HUES48 (cell line): ENCODE measurements around the gene RHO.
"Not testable (repeated sequence)": the region's sequence is repeated elsewhere in the genome, so short reads cannot be mapped to it uniquely, and the experiment has no call there.

Experiments used
- H3K27ac ChIP-seq: one replicate; pipeline ENCODE4 v1.7.0; 2013; ENCODE audit warnings: low read depth, low read length, inconsistent platforms
- H3K27me3 ChIP-seq: 2 replicates; pipeline ENCODE4 v1.6.1; 2013; ENCODE audit warnings: mild to moderate bottlenecking, low read length; ENCODE audit not compliant: control insufficient read depth, insufficient read depth
- H3K36me3 ChIP-seq: 2 replicates; pipeline ENCODE4 v1.6.1; 2013; ENCODE audit warnings: low read length; ENCODE audit not compliant: control insufficient read depth, insufficient read depth
- H3K4me1 ChIP-seq: 2 replicates; pipeline ENCODE4 v1.6.1; 2013; ENCODE audit warnings: mild to moderate bottlenecking, low read length; ENCODE audit not compliant: control insufficient read depth, insufficient read depth
- H3K4me3 ChIP-seq: 2 replicates; pipeline ENCODE4 v1.5.1; 2013; ENCODE audit warnings: mild to moderate bottlenecking, low read depth, low read length
- H3K9ac ChIP-seq: 2 replicates; pipeline ENCODE4 v1.6.1; 2013; ENCODE audit warnings: mild to moderate bottlenecking, low read depth, low read length, moderate library complexity
- H3K9me3 ChIP-seq: 2 replicates; pipeline ENCODE4 v1.6.1; 2013; ENCODE audit warnings: low read length; ENCODE audit not compliant: control insufficient read depth, insufficient read depth

RHO gene

DNA sequence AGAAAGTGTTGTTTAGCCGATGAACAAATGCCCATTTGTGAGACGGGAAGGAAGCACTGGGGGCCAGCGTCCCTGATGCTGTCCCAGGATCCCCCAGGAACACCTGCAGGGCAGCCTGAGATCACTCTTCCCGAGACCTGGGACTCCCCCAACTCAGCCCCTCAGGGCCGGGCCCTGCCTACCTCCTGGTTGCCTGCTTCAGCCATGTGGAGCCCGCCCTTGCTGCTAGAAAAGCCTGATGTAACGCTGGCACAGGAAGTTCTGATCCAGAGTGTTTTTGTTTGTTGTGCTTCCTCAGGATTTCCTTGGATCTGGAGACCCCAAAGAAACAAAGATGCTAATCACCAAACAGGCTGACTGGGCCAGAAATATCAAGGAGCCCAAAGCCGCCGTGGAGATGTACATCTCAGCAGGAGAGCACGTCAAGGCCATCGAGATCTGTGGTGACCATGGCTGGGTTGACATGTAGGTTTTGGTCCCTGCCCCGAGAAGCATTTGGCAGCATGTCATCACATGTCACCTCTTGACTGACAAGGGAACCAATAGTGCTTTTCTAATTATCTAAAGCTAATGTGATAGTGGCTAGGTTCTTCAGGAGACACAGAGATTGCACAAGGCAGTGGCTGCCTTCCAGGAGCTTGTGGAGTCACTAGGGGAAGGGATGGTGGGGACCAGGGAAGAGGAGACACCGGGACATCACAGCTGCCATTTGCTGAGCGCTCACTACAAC, 28.7 kb upstream of the RHO start:
- H3K4me1 ChIP-seq, H3K9ac ChIP-seq, H3K27me3 ChIP-seq, H3K27ac ChIP-seq, H3K4me3 ChIP-seq, H3K9me3 ChIP-seq: not testable (repeated sequence)
- H3K36me3 ChIP-seq = peaks cover 25% of the 10 kb centered on the region; the same call in 1 of the 2 replicates

DNA sequence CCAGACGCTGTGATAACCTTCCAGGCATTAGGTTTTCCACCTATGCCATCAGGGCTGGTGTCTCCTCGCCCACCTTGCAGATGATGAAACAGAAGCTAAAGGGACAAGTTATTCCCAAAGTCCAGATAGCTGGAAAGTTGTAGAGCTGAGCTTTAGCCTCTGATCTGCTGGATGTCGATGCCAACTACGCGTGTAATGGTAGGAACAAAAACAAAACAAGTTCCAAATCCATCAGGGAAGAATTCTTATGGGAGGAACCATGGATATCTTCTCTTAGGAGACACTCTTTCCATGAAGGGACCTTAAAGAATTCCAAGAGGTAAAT, 28.1 kb upstream of the RHO start:
- H3K4me1 ChIP-seq = peaks cover 5% of the 10 kb centered on the region; the same call in 1 of the 2 replicates
- no peak overlapping the region for H3K27ac ChIP-seq
- peaks cover 30% of the 10 kb centered on the region; the same call in 1 of the 2 replicates for H3K36me3 ChIP-seq
- no peaks in the 10 kb centered on the region for H3K27me3 ChIP-seq
- no peaks in the 10 kb centered on the region for H3K9me3 ChIP-seq
- H3K4me3 ChIP-seq = no peak overlapping the region
- H3K9ac ChIP-seq = no peak overlapping the region

DNA sequence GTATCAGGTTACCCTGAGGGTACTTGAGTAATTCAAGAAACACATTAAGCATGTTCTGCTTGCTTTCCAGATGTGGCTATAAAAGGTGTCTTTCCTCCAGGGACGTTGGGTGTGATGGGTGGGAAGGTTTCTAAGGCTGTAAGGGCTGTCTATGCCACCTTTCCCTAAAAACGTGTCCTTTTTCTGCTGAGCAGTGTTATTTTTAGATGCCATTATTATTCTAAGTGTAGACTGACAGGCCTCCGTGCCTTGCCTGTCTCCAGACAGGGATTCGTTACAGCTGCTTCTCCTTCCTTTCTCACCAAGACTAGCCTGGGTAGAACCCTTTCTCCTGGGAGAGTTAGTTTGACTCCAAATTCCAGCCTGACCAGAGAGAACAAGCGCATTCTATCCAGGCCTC, 26.8 kb upstream of the RHO start:
- Histone ChIP-seq H3K27ac (no peak overlapping the region), H3K9me3 (no peaks in the 10 kb centered on the region), H3K4me1 (no peaks in the 10 kb centered on the region), H3K27me3 (no peaks in the 10 kb centered on the region), H3K36me3 (peaks cover 33% of the 10 kb centered on the region; the same call in 1 of the 2 replicates), H3K9ac (no peak overlapping the region), H3K4me3 (no peak overlapping the region)

DNA sequence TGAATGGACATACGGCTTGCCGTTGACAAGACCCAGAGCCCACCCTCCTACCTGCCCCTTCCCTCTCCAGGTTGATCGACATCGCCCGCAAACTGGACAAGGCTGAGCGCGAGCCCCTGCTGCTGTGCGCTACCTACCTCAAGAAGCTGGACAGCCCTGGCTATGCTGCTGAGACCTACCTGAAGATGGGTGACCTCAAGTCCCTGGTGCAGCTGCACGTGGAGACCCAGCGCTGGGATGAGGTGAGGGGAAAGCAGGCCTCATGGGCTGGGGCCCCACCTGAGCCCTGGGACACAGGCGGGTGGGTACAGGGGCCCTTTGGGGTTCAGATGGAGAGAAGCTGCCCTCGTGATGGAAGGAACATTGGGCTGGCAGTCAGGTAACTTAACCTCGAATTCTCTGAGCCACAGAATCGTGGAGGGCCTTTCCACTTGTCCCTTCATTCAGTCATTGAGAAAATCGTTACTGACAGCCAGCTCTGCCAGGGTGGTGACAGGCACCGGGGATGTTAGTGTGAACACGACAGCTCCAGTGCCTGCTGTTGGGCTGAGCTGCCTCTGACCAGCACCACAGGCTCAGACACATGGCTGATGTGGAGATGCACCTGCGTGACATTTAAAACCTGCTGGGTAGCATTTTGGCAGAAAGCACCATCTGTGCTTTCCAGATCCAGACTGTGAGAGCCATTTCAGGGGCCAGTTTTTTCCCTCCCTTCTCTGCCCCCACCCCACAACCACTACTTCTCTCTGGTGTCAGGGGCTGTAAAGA, 25.6 kb upstream of the RHO start:
- Histone ChIP-seq H3K27ac (no peak overlapping the region), H3K4me3 (no peak overlapping the region), H3K9ac (no peak overlapping the region), H3K36me3 (peaks cover 35% of the 10 kb centered on the region; the same call in 1 of the 2 replicates), H3K27me3 (no peaks in the 10 kb centered on the region), H3K9me3 (no peaks in the 10 kb centered on the region), H3K4me1 (no peaks in the 10 kb centered on the region)

DNA sequence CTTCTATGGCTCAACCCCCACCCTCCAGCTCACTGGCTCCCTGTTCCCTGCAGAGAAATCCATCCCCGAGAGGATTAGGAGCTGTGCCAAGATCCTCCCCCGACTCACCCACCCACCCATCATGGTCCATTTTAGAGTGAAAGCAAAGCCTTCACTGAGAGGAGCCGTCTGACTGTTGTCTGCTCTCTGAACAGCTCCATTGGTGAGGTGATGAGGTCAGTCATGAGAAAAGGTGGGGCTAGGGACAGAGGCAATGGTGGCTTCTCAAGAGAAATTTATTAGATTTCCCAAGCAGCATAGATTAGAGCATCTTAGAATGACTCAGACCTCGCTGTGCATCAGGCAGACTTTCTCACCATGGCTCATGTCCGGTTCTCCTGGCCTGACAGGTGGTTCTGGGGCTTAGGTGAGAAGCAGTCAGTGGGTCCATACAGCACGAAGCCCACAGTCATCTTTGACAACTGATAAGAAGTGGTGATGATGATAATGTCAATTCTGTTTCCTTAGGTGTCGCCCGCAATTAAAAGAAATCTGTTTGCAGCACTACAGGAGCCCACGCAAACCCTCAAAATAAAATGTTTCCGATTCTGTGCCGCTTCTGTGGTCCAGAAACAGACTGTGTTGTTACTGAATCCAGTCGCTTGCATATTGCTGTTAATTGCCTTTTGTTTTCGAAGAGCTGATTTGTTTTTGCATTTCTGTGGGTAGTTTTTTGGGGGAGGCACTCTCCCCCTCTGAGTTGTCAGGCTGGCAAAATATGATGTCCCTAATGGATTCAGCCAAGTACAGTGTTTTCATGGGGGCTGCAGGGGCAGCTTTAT, 24.8 kb upstream of the RHO start:
- no peaks in the 10 kb centered on the region for H3K9me3 ChIP-seq
- H3K9ac ChIP-seq = no peak overlapping the region
- no peak overlapping the region for H3K27ac ChIP-seq
- H3K27me3 ChIP-seq = no peaks in the 10 kb centered on the region
- H3K36me3 ChIP-seq = peaks cover 35% of the 10 kb centered on the region; the same call in 1 of the 2 replicates
- no peaks in the 10 kb centered on the region for H3K4me1 ChIP-seq
- no peak overlapping the region for H3K4me3 ChIP-seq

DNA sequence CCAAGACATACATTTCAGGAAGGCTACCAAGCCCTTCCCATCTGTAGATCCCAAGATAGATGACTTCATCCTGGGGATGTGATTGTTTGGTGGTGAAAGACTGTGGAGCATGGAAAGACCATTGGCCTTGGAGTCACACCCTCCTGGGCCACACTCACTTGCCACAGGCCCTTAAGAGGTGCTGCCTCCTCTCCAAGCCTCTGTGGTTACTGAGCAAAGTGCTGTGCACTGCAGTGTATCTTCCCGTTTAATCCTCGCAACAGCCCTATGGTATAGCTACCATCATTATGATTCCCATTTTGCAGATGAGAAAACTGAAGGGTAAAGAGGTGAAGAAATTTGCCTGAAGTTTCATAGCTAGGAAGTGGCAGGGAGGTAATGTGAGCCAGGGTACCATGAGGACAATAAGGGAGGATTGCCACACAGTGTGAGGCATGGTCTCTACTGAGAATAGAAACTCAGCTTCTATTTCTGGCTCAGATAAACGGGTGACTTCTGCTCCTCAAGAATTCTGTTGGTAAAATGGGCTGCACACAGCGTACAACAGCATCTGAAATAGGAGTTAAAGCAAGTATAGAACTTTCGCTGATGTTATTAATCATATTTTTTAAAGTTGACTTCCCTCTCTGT, 23.9 kb upstream of the RHO start:
- H3K4me3 ChIP-seq = no peak overlapping the region
- no peak overlapping the region for H3K9ac ChIP-seq
- H3K27me3 ChIP-seq = no peaks in the 10 kb centered on the region
- no peak overlapping the region for H3K27ac ChIP-seq
- H3K36me3 ChIP-seq = peaks cover 35% of the 10 kb centered on the region; the same call in 1 of the 2 replicates
- H3K4me1 ChIP-seq = no peaks in the 10 kb centered on the region
- no peaks in the 10 kb centered on the region for H3K9me3 ChIP-seq

DNA sequence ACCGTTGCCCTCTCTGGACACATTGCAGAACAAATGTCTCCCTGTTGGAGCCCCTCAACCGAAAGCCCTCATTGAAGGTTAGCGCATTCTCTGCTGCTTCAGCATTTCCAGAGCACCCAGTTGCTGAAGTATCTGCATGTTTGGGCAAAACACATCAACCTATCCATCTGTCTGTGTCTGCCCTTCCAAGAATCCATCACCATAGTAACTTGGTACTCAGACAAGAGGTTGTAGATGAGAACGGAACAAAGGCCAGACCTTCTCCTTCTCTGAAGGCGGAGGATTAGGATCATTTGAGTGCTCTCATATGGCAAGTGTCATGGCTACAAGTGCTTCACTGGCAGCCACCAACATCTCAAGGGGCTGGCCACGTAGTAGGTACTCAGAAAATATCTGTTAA, 23.1 kb upstream of the RHO start:
- peaks cover 33% of the 10 kb centered on the region; the same call in 1 of the 2 replicates for H3K36me3 ChIP-seq
- no peaks in the 10 kb centered on the region for H3K9me3 ChIP-seq
- H3K27ac ChIP-seq = no peak overlapping the region
- H3K4me3 ChIP-seq = no peak overlapping the region
- no peaks in the 10 kb centered on the region for H3K4me1 ChIP-seq
- H3K27me3 ChIP-seq = no peaks in the 10 kb centered on the region
- H3K9ac ChIP-seq = no peak overlapping the region

DNA sequence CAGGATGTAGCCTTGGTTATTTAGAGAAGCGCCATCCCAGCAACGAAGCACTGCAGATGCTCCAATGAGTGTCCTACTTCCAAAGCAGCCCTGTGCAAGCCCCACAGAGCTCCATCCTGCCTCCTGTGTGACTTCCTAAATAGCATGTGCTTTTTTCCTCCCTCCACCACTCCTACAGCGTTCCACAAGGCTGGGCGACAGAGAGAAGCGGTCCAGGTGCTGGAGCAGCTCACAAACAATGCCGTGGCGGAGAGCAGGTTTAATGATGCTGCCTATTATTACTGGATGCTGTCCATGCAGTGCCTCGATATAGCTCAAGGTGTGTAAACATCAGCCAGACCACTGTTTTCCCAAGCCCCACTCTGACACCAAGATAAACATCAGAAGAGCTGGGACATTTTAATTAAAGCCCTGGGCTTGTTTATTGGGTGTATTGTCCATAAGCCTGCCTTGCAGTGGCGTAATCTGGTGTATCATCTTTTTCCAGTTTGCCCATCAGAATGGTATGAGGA, 22.2 kb upstream of the RHO start:
- Histone ChIP-seq H3K36me3 (peaks cover 28% of the 10 kb centered on the region; the same call in 1 of the 2 replicates), H3K9ac (no peak overlapping the region), H3K27ac (no peak overlapping the region), H3K27me3 (no peaks in the 10 kb centered on the region), H3K4me1 (no peaks in the 10 kb centered on the region), H3K4me3 (no peak overlapping the region), H3K9me3 (no peaks in the 10 kb centered on the region)

DNA sequence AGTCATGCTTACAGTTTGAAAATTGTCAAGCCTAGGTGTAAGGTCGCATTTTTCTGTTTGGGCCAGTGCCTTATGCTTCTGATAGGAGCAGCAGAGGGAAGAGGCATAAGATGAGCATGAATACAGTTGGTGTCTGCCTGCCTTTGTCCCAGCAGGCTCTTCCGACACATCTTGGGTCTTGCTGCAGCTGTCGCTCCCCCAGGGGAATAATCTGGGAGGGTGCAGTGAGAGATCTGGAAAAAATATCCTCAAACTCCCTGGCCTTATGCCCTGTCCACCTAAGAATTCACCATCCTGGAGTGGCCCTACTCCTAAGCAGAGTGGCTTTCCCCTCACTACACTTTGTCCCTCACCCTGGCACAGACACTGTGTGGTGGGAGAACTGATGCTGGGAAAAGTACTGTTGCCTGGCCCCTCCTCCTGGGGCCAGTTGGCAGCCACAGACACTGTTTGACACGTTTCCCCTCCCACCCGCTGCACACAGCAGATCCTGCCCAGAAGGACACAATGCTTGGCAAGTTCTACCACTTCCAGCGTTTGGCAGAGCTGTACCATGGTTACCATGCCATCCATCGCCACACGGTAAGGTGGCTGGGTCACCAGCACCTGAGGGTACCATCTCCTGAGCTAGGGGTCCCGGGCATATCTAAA, 21.1 kb upstream of the RHO start:
- no peak overlapping the region for H3K4me3 ChIP-seq
- no peak overlapping the region for H3K9ac ChIP-seq
- H3K36me3 ChIP-seq = peaks cover 35% of the 10 kb centered on the region; the same call in 1 of the 2 replicates
- H3K9me3 ChIP-seq = no peaks in the 10 kb centered on the region
- no peaks in the 10 kb centered on the region for H3K27me3 ChIP-seq
- no peaks in the 10 kb centered on the region for H3K4me1 ChIP-seq
- no peak overlapping the region for H3K27ac ChIP-seq

DNA sequence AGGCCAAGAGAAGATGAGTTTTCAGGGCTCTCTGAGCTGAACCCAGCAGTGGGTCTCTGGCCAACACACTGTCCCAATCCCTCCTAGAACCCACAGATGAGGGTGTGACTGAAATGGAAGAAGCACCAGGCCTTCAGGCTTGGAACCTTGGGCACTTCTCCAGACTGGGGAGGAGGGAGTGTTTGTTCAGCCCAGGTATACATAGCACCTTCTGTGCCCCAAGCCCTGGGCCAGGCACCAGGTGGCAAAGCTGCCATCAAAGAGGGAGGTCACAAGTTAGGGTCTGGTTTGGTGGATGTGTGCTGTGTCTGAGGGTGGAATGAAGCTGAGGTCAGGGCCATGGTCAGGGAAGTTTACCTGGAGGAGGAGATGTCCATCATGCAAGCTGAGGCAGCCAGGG, 15.8 kb upstream of the RHO start:
- Histone ChIP-seq H3K9me3 (no peaks in the 10 kb centered on the region), H3K27me3 (no peaks in the 10 kb centered on the region), H3K36me3 (peaks cover 14% of the 10 kb centered on the region), H3K27ac (no peak overlapping the region), H3K4me1 (no peaks in the 10 kb centered on the region), H3K4me3 (no peak overlapping the region), H3K9ac (no peak overlapping the region)
